ENCODE measurements around the gene ZNF778.

GRCh38 chr16:89285381-89285780 is 67.9 kb downstream of the ZNF778 start:
- TF ChIP-seq JUND (IDR thresholded peaks at IDR 0.05; ENCODE audit: low read length) (no peak), ZNF274 (IDR thresholded peaks at IDR 0.05; ENCODE audit: borderline replicate concordance, extremely low read depth, low read length) (no peak), TEAD4 (IDR thresholded peaks at IDR 0.05; ENCODE audit: low read depth, low read length) (no peak), GABPA (IDR thresholded peaks at IDR 0.05; ENCODE audit: borderline replicate concordance, insufficient read depth, low read length) (no peak), NRF1 (IDR thresholded peaks at IDR 0.05; ENCODE audit: low read depth, low read length) (no peak), RAD21 (IDR thresholded peaks at IDR 0.05 in 1 of 2, conservative IDR thresholded peaks at IDR 0.05 in 1 of 2; ENCODE audit: low read depth in 2 of 2, low read length in 2 of 2) (no peak), MAFK (IDR thresholded peaks at IDR 0.05; ENCODE audit: low read depth, low read length) (no peak), POLR2A (IDR thresholded peaks at IDR 0.05; ENCODE audit: control extremely low read depth in 1 of 2, low read depth in 2 of 2, low read length in 2 of 2) (no peak), ASH2L (IDR thresholded peaks at IDR 0.05; ENCODE audit: low read length) (no peak), EP300 (IDR thresholded peaks at IDR 0.05; ENCODE audit: borderline replicate concordance in 1 of 2, low read depth in 2 of 2, low read length in 2 of 2) (no peak)
- TF ChIP-seq, protein P1, sequence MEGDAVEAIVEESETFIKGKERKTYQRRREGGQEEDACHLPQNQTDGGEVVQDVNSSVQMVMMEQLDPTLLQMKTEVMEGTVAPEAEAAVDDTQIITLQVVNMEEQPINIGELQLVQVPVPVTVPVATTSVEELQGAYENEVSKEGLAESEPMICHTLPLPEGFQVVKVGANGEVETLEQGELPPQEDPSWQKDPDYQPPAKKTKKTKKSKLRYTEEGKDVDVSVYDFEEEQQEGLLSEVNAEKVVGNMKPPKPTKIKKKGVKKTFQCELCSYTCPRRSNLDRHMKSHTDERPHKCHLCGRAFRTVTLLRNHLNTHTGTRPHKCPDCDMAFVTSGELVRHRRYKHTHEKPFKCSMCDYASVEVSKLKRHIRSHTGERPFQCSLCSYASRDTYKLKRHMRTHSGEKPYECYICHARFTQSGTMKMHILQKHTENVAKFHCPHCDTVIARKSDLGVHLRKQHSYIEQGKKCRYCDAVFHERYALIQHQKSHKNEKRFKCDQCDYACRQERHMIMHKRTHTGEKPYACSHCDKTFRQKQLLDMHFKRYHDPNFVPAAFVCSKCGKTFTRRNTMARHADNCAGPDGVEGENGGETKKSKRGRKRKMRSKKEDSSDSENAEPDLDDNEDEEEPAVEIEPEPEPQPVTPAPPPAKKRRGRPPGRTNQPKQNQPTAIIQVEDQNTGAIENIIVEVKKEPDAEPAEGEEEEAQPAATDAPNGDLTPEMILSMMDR (IDR thresholded peaks at IDR 0.05; ENCODE audit: control extremely low read depth in 1 of 3, insufficient read depth in 1 of 3, low read depth in 1 of 3, low read length in 3 of 3): no peak
